ENCODE data around the gene TMEM255A. TPM values are rescaled to one million over a fixed set of nuclear protein-coding genes. Genes with fewer than 3 reads are reported as not detected.

TMEM255A gene
- total RNA-seq, 4 donors from 2014 or later = 1.5 TPM; not detected in 3

DNA sequence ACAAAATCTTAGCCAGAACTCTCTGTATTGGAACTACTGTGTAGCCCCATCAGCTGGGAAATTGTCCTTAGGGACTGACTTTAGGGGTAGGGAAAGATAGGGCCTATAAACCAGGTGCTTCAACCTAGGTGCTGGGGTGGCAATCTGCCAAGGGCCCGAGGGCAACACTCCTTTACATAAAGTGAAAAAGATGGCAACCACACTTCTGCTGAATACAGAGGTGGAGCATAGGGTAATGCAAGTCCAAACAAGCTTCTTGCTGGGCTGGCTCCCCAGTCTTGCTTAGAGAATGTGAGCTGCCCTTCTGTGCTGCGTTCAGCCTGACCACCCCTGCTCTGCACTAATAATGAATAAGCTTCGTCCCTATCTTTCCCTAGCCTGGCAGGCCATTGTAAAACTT is 50.9 kb downstream of the TMEM255A start:
- Histone ChIP-seq H3K36me3 (no peaks in the 10 kb centered on the region), H3K27me3 (no peaks in the 10 kb centered on the region), H3K27ac (no peak overlapping the region), H3K4me3 (no peak overlapping the region), H3K4me1 (no peaks in the 10 kb centered on the region), H3K9me3 (no peaks in the 10 kb centered on the region)
- no peak for TF ChIP-seq POLR2A (IDR thresholded peaks at IDR 0.05)
- no peak for DNase-seq

DNA sequence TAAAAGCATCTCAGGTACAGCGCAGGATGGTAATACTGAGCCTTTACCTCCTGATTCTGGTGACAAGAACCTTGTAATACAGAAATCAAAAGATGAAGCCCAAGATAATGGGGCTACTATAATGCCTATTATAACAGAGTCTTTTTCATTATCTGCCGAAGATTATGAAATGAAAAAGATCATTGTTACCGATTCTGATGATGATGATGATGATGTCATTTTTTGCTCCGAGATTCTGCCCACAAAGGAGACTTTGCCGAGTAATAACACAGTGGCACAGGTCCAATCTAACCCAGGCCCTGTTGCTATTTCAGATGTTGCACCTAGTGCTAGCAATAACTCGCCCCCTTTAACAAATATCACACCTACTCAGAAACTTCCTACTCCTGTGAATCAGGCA is 57.5 kb downstream of the TMEM255A start:
- H3K27me3 ChIP-seq = no peaks in the 10 kb centered on the region

DNA sequence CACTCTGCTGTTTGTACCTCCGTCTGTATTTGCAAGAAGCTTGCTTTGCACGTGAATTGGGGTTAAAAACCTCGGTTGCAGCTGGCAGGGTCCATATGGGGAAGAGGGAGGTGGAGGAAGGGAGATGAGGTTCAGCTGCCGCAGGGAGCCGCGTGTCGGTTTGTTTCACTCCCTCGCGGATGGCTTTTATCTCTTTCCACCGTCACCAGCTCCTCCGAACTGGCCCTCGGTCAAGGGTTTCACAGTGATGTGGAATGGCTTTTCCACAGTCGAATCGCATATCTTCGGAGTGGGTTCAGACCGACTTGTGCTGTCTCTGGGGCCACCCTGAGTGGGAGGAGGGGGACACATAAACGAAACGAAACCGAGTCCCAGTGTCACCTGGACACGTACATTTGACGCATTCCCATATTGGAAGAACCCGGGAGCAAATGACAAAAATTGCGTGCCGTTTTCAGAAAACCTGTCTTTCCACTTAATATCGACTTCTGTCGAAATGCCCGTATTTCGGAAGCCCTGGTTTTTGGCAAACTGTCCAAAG is 59.7 kb downstream of the TMEM255A start:
- Histone ChIP-seq H3K36me3 (peaks cover 0 to 16% (median 0%) of the 10 kb centered on the region in 3 donors), H3K4me1 (no peaks in the 10 kb centered on the region), H3K9me3 (no peaks in the 10 kb centered on the region), H3K27me3 (no peaks in the 10 kb centered on the region), H3K27ac (peak overlapping the region; percentile 85 to 95 (median 91)), H3K4me3 (peak overlapping the region; percentile 51 to 89 (median 70))
- DNase-seq = peak in 2 of 3 donors; percentile 54 to 61
- TF ChIP-seq, protein P1, sequence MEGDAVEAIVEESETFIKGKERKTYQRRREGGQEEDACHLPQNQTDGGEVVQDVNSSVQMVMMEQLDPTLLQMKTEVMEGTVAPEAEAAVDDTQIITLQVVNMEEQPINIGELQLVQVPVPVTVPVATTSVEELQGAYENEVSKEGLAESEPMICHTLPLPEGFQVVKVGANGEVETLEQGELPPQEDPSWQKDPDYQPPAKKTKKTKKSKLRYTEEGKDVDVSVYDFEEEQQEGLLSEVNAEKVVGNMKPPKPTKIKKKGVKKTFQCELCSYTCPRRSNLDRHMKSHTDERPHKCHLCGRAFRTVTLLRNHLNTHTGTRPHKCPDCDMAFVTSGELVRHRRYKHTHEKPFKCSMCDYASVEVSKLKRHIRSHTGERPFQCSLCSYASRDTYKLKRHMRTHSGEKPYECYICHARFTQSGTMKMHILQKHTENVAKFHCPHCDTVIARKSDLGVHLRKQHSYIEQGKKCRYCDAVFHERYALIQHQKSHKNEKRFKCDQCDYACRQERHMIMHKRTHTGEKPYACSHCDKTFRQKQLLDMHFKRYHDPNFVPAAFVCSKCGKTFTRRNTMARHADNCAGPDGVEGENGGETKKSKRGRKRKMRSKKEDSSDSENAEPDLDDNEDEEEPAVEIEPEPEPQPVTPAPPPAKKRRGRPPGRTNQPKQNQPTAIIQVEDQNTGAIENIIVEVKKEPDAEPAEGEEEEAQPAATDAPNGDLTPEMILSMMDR (IDR thresholded peaks at IDR 0.05) = no peak
- TF ChIP-seq POLR2A (IDR thresholded peaks at IDR 0.05) = no peak

More for the DNA sequence above, 57.5 kb downstream of the TMEM255A start:
- Histone ChIP-seq H3K27ac (no peak overlapping the region), H3K4me1 (no peaks in the 10 kb centered on the region), H3K4me3 (no peak overlapping the region), H3K9me3 (no peaks in the 10 kb centered on the region), H3K36me3 (peaks cover 0 to 16% (median 0%) of the 10 kb centered on the region in 3 donors)
- DNase-seq = no peak
- TF ChIP-seq, protein P1 (IDR thresholded peaks at IDR 0.05) = no peak
- TF ChIP-seq POLR2A (IDR thresholded peaks at IDR 0.05) = no peak

DNA sequence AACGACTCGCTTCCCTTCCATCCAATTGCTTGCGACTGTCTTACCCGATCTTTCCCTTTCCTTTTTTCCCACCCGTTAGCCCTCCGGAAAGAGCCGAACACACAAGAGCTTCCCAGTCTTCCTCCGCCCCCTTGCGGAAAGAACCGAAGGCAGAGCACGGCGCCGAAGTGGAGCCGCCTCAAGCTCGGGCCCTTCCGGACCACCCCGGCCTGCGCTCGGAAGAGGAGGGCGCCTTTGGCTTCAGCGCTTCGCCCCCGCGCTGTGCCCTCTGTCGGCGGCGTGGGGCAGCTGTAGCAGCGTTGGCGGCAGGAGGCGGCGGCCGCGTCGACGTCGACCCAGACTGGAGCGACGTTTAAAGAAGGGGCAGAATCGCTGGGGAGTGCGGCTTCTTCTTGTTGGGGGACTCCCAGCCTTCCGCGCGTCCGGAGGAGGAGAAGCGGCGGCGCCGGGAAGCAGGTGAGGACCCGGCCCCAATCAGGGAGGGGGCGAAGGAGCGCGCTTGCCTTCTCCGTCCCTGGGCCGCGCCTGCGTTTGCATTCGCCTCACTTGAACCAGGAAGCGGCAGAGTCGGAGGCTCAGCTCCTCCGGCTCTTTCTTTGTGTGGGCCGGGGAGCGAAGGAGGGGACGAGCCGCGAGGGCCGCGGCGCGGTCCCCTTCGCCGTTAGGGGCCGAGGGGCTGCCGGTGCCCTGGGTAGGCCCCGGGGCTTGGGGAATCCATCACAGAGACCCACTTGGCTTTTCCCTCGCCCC is 60.6 kb downstream of the TMEM255A start, which contains the start of gene ZBTB33:
TSS of gene ZBTB33 (plus strand) at position 291 of the 750 bp plus-strand sequence. CDS start 2,604 bp downstream, outside the sequence.
- Histone ChIP-seq H3K36me3 (peaks cover 0 to 16% (median 0%) of the 10 kb centered on the region in 3 donors), H3K27me3 (no peaks in the 10 kb centered on the region), H3K9me3 (no peaks in the 10 kb centered on the region), H3K27ac (peak within 1 kb of the TSS; percentile 85 to 95 (median 91)), H3K4me1 (no peaks in the 10 kb centered on the region), H3K4me3 (peak within 1 kb of the TSS; percentile 51 to 89 (median 70))
- peak; percentile 82 to 94 (median 87) for DNase-seq
- peak; percentile 68 to 71 for TF ChIP-seq POLR2A (IDR thresholded peaks at IDR 0.05)
- TF ChIP-seq, protein P1 (IDR thresholded peaks at IDR 0.05) = peak; percentile 22 to 76 (median 66)

DNA sequence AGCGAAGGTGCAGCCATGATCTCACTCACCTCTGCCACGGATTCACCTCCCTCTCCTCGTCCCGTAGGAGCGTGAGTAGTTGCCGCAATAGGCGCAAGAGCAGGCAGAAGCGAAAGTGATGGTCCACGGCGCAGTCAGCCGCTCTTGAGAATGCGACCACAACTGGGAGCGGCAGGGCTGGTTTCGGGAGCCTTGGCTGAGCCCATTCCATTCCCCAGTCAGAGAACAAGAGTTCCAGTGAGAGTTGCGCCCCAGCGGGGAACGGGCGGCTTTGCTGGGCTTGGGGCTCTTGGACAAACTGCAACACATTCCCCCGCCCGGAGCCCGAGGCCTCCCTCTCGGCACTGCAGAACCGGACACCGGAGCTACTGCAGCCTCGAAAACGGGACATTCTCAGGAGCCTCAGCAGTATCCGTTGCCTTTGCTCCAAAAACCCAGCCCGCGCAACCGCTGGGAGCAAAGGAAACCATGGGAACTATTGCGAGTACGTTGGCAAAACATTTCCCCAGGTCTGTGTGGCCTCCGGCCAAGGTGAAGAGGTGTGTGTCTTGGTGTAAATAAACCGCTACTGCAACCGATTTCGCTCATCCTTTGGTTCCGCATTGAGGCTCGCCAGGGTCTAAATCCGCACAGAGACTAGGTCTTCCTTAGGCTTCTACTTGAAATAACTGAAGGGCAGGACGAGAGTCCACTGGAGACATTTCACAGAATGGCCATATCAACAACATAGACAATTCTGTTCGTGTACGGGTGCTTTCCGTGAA is 66.3 kb downstream of the TMEM255A start:
- H3K27ac ChIP-seq = peak overlapping the region; percentile 73 to 93 (median 76)
- peak overlapping the region; percentile 58 to 76 (median 63) for H3K4me3 ChIP-seq
- no peak for TF ChIP-seq POLR2A (IDR thresholded peaks at IDR 0.05)
- TF ChIP-seq, protein P1 (IDR thresholded peaks at IDR 0.05) = no peak
- peaks cover 0 to 6% (median 0%) of the 10 kb centered on the region in 4 donors for H3K4me1 ChIP-seq
- no peaks in the 10 kb centered on the region for H3K9me3 ChIP-seq
- H3K36me3 ChIP-seq = no peaks in the 10 kb centered on the region
- DNase-seq = peak; percentile 43 to 80 (median 68)
- H3K27me3 ChIP-seq = no peaks in the 10 kb centered on the region
